Stimulated activated CD8-positive, alpha-beta memory T cell treated with anti-CD3 and anti-CD28 coated beads, Interleukin-12 subunit alpha, Interleukin-12 subunit beta, amount 100 ng/mL, for 4 hours (primary cell): ENCODE measurements around the gene FAM234A.
"Not testable (repeated sequence)": the region's sequence is repeated elsewhere in the genome, so short reads cannot be mapped to it uniquely, and the experiment has no call there.

Experiments used
- DNase-seq: peaks from one replicate; pipeline ENCODE4 v3.0.0-alpha.2; 2020; ENCODE audit warnings: low read depth

The FAM234A gene, protein sequence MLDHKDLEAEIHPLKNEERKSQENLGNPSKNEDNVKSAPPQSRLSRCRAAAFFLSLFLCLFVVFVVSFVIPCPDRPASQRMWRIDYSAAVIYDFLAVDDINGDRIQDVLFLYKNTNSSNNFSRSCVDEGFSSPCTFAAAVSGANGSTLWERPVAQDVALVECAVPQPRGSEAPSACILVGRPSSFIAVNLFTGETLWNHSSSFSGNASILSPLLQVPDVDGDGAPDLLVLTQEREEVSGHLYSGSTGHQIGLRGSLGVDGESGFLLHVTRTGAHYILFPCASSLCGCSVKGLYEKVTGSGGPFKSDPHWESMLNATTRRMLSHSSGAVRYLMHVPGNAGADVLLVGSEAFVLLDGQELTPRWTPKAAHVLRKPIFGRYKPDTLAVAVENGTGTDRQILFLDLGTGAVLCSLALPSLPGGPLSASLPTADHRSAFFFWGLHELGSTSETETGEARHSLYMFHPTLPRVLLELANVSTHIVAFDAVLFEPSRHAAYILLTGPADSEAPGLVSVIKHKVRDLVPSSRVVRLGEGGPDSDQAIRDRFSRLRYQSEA

DNA sequence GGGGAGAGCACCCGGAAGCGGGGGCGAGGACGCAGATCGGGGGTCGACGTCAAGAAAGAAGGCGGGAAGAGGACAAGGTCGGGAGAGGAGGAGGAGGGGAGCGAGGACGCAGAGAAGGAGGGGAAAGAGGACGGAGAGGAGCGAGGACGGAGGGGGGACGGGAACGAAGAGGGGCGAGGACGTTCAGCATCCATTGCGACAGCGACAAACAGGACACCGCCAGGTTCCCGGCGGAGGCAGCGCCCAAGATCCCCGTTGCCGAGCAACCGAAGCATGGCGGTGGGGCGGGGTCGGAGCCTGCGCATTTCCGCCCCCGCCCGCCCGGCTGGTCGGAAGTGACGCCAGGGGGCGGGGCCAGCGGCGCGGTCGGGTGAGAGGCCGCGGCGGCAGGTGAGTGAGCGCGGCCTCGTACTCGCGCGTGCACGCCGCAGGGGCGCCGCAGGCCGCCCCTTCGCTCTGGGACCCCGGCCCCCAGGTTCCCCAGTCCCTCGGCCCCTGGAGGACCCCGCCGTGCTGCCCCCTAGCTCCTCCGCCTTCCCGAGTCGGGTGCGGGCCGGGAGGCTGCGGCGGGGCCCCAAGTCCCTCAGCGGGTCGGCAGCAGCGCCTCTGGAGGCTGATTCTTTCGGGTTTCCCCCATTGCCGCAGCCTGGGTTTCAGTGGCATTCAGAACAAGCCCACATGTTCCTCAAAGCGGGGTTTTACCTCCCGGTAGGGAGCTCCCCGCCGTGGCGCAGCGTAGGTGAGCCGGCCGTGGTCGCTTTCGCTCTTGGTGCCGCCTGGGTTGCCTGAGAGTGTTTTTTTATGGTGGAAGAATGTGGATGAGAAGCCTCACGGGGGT, at the start of gene FAM234A:
FAM234A (plus strand) TSS at position 354 of the 838 bp plus-strand sequence. CDS start 19,593 bp downstream, outside the sequence.
- peak; percentile 93 for DNase-seq

DNA sequence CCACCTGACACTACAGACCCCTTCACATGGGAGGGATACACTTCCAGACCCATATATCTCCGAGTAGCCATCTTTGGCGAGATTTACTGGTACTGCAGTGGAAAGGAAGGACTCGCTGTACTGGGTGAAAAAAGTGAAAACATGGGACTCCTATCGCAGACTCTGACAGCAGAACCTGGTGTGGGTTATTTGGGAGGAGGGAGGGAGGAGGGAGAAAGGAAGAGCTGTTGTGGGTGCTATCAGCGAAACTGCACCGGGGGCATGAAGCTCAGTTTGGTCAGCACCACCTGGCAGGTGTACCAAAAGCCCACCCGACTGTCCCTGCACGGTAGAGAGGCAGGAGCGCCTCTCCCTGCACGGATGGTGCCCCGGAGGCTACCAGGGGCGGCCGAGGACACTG, 49.4 kb upstream of the FAM234A start:
- DNase-seq: no peak

DNA sequence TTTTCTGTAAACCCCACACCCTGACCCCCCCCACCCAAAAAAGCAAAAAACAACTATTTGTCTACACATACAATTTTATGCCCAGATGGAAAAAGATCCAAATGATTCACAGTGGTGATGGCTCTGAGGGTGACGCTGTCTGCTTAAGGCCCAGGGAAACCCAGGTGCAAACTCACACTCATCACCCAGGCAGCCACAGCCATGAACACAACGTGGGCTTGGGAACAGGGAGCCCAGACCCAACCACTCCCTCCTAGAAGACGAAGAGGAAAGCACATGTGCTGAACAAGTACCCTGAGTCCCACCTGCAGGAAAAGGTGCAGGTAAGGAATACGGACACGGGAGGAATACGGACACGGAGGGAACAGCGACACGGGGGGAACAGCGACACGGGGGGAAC, 48.9 kb upstream of the FAM234A start:
- no peak for DNase-seq

DNA sequence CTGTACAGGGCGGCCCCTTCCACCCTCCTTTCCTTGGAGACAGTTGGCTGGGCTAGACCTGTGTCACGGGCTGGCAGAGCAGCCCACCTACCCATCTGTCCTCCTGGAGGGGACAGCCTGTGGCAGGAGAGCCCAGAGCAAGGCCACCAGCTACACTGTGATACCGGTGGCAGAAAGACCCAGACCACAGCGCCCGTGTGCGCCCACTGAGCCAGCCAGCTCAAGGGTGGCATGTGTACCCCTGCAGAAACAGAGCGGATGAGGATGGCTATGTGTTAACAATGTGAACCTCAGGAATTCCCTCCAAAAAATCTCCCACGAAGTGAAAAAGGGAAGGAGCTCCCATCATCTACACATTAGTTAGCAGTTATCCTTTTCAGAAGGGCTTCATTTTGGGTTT, 47.3 kb upstream of the FAM234A start:
- no peak for DNase-seq

DNA sequence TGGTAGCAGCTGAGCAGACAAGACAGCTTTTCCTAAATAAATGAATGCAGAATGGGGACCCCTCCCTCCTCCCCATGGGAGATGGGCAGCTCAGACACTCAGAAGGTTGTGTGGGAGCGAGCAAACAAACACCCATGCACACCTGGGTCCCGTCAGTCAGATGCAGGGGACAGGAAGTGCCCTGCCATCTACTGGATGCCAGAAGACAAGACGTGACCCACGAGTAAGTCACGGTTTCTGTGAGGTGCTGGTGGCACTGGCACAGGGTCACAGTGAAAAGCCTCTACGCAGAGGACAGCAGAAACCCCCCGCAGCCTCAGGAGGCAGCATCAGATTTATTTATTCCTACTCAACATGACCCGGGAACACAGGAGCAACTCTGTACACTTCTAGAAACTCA, 45.9 kb upstream of the FAM234A start:
- no peak for DNase-seq

DNA sequence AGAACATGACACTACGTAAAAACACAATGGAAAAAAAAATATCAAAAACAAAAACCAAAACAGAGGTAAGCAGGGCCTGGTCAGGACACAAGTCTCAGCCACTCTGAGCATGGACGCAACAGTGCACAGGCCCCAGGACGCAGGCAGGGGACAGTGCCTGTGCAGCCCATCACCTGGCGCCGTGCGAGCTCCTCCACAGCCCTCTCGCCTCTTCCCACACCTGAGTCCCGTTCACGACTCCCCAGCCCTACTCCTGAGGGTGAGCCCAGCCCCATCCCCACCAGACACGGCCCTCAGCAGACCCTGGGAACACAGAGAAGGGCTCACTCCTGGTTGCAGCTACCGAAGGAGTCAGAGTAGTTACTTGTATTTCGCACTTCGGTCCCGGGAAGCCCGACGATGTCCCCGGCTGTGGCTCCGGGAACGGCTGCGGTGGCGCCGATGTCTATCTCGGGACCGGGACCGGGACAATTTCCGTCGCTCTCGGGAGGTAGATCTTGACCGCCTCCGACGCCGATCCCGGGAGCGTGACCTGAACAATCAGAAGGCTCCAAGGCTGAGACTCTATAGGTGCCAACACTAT, 44.9 kb upstream of the FAM234A start:
- no peak for DNase-seq

DNA sequence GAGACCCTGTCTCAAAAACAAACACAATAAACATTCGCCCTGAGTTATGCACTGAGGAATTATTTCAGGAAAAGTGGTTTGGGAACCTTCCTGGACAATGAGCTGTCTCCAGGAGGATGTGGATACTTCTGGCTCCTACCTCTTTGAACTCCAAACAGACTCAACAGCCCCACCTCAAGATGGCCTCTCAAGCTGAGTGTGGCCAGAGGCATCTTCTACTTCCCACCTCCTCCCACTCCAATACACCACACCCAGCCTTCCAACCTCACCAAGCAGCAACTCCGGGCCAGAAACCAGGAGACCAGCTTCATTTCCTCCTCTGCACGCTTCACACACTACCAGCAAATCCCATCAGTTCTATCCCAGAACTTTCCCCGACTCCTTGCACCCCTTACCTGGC, 42.8 kb upstream of the FAM234A start:
- no peak for DNase-seq

DNA sequence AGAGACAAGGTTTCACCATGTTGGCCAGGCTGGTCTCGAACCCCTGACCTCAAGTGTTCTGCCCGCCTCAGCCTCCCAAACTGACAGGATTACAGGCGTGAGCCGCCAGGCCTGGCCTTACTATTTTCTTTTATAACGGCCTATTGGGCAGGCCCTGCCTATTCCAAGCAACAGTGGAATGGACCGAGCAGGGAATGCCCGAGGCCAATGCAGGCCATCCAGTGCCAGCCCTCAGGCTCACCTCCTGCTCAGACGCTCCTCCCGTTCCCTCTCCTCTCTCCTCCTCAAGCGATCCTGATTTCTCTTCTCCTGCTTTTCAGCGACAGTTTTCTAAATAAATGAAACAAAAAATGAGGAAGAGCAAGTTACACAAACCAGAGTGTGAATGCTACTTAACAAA, 41.9 kb upstream of the FAM234A start:
- DNase-seq: no peak

DNA sequence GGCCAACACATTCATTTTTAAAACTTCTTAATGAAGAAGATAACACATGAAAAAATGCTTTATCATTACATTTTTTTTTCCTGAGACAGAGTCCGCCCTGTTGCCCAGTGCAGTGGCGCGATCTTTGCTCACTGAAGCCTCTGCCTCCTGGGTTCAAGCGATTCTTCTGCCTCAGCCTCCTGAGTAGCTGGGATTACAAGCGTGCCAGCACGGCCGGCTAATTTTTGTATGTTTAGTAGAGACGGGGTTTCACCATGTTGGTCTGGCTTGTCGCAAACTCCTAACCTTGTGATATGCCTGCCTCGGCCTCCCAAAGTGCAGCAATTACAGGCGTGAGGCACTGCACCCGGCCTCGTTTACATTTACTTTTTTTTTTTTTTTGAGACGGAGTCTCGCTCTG, 41.2 kb upstream of the FAM234A start:
- DNase-seq: no peak

DNA sequence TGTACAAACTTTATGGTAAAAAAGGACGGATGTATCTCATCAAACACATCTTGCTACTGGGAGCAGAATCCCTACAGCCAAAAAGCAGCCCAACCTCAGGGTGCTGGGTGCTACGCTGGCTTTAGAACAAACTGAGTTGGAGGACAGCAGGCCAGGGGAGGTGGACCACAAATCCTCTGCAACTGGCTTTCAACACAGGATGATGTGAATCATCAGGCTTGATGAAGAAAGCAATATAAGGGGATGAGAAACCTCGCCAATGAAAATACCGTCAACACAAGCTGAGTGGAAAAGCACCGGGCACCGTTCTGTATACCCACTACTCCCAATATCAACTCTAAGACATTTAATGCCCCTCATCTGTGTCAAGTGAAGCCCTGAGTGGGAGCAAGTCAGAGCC, 40.1 kb upstream of the FAM234A start:
- DNase-seq: no peak

DNA sequence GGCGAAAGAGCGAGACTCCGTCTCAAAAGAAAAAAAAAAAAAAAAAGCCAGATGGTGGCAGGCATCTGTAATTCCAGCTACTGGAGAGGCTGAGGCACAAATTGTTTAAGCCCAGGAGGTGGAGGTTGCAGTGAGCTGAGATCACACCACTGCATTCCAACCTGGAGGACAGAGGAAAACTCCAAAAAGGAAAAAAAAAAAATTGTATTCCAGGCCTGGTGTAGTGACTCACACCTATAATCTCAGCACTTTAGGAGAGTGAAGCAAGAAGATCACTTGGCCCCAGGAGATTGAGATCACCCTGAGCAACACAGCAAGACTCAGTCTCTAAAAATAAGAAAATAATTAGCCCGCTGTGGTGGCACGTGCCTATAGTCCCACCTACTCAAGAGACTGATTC, 34.2 kb upstream of the FAM234A start:
- no peak for DNase-seq

DNA sequence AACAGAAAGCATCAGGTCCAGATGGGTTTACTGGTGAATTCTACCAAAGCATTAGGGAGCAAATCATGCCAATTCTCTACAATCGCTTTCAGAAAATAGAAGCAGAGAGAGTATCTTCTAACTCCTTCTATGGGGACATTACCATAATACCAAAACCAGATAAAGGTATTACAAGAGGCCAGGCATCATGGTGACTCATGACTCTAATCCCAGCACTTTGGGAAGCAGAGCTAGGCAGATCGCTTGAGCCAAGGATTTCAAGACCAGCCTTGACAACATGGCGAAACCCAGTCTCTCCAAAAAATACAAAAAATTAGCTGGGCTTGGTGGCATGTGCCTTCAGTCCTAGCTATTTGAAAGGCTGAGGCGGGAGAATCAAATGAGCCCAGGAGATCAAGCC, 31.4 kb upstream of the FAM234A start:
- no peak for DNase-seq

DNA sequence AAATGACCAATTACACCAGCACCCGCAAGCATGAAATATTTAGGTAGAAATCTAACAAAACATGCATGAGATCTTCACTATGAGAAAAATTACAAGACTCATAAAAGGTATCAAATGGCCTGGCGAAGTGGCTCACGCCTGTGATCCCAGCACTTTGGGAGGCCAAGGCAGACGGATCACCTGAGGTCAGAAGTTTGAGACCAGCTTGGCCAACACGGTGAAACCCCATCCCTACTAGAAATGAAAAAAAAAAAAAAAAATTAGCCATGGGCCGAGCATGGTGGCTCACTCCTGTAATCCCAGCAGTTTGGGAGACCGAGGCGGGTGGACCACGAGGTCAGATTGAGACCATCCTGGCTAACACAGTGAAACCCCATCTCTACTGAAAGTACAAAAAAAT, 30.6 kb upstream of the FAM234A start:
- not testable (repeated sequence) for DNase-seq

DNA sequence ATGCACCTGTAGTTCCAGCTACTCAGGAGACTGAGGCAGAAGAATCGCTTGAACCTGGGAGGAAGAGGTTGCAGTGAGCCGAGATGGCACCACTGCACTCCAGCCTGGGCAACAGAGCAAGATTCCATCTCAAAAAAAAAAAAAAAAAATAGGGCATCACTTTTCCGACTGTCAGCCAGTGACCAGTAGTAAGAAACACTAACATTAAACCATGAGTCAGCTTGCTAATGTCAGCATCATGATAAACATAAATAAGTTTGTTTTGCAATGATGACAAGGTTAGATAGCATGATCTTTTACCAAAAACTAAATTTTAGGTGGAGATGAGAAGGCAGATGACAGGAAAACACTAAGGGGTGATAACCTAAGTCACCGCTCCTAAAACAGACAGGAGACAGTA, 25.3 kb upstream of the FAM234A start:
- DNase-seq: not testable (repeated sequence)

DNA sequence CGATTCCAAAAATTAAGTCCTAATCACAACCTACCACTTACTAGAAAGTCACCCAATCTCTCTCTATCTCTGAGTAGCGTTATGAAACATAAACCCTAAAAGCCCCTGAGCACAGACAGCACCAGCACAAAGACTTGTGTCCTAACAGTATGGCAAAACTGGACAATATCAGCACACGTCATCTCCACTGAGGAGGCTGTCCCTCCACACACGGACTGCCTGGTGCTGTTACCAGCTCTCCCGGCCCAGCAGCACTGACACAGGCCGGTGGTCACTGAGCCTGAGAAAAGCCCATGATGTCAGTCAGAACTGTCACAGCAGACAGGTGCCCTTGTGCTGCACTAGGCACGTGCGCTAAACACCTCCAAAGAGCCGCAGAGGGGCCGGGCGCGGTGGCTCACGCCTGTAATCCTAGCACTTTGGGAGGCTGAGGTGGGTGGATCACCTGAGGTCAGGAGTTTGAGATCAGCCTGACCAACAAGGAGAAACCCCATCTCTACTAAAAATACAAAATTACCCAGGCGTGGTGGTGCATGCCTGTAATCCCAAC, 22.9 kb upstream of the FAM234A start:
- not testable (repeated sequence) for DNase-seq

DNA sequence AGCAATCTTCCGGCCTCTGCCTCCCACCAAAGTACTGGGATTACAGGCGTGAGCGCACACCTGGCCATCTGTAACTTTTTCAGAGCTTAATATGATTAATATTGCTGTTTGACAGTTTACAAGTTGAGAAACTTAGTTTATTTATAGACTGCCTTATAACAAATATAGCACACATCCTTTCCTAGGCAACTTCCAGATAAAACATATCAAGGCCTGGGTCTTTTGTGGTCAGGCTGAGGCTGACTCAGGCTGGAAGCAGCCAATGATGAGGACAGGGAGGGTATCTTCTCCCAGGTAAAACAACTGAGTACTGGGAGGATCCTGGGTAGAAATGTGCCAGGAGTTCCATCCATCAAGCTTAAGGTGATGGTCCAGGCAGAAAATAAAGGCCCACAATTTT, 21.6 kb upstream of the FAM234A start:
- no peak for DNase-seq

DNA sequence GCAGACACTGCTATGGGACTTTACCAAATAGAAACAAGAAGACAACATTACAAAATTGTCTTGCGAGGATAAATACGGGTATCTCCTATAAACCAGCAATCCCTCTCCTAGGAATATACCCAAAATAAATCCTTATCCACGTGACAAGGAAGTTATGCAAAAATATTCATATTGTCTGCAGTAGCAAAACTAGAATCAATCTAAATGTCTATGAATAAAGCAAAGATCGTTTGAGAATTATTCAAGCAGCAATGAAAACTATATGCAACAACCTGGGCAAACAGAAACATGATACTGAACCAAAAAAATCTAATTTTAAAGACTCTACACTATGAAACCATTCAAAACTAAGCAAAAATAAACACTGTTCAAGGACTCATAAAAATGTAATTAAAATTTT, 14.6 kb upstream of the FAM234A start:
- DNase-seq: no peak

DNA sequence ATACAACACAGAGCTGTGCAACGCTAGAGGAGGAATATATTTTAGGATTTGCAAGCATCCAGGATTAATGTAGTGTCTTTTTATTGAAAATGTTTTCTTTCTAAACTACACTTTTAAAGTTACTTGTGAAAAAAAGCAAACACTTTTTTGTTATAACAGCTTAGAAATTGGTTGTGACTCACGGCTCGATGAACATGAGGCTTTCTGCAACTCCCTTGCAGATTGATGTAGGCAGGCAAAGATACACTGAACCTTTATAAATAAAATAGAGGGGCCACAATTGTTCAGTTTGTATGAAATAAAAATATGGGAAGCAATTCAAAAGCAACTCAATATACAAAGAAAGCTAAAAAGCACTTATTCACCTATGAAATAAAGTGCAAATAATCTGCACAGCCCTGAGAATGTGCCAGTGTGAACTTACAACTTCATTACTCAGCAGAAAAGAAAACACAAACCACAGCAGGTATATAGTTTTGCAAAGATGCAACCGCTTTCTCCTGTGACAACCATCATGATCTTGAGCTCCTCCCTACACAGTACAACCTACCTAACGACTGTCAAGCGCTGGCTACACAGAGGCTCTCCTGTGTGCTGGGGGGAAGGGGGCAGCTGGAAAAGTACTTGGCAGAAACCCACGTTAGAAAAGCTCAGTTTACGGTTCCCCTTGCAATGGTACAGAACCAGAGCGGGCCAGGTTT, 6.3 kb upstream of the FAM234A start:
- no peak for DNase-seq

DNA sequence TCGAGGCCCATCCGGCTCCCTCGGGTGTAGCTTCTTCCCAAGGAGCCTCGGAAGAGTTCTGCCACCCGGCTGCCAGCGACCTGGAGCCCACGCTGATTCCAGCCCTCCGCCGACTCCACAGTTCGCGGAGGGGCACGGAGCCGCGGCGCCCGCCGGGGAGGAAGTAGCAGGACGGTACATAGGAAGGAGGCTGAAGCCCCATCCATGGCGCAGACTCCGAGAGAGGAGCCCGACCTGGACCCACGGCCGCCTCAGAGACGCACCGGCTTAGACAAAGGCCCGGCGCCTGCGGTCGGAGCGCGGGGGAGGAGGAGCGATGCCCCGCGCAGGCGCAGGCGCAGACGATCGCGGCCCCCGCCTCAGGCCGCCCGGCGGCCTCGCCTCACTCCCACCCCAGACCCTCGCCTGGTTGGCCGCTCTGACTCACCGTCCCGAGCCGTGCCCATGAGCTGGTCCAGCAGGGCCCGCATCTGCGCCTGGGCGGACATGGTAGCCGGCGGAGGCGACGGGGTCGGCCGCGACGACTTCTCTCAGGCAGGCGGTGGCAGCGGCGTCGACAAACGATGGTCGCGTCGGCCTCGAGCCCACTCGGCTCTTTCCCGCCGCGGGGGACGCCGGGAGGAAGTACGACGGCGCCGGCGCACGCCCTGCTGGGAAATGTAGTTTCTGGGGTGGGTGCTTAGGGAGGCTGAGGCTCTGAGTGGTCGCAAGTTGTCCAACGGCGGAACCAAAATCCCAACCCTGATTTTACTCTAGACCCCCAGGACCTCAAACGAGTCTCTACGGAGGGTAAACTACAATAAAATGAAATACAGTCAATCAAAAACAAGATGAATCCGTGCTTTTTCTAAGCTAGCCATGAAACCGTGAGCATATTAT, 5.5 kb upstream of the FAM234A start, which contains the start of gene LUC7L:
LUC7L (minus strand) TSS at position 598 of the 879 bp plus-strand sequence; CDS start at position 488, 110 bp downstream.
- peak; percentile 80 for DNase-seq

DNA sequence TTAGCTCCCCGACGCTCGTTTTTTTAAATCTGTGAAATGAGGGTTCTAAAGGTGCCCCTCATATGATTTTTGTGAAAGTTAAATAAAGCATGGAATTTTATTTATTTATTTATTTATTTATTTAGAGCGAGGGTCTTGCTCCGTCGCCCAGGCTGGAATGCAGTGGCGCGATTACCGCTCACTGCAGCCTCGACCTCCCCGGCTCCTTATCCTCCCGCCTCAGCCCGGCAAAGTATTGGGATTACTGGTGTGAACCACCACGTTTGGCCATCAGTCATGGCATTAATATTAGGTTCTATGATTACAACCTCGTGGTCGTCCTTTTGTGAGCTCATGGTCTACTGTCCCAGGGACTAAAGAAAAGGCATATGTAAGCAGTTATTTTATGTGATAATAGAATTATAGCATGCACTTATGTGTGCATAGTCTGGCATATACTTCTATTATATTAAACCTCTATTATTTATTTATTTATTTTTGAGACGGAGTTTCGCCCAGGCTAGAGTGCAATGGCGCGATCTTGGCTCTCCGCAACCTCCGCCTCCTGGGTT, 4.8 kb upstream of the FAM234A start:
- no peak for DNase-seq
